NCI-H2171 (cell line): Measurements from ENCODE around the gene INPP5B.
"Not testable (repeated sequence)": the region's sequence is repeated elsewhere in the genome, so short reads cannot be mapped to it uniquely, and the experiment has no call there.

Experiments
- DNase-seq: peaks from one replicate; lab custom pipeline; 2025; lab: John Stamatoyannopoulos, UW

Gene INPP5B

GRCh38 chr1:37947364-37947763, 511 bp upstream of the INPP5B start:
- DNase-seq: no peak

GRCh38 chr1:37945743-37946702, 830 bp downstream of the INPP5B start:
- DNase-seq: no peak

GRCh38 chr1:37945251-37945650, 1.6 kb downstream of the INPP5B start:
- no peak for DNase-seq

GRCh38 chr1:37944816-37945215, 2.0 kb downstream of the INPP5B start:
- no peak for DNase-seq

GRCh38 chr1:37944086-37944763, 2.6 kb downstream of the INPP5B start:
- no peak for DNase-seq

- no peak for DNase-seq
These were observed 6.4 kb downstream of the INPP5B start for GRCh38 chr1:37940299-37940947.

GRCh38 chr1:37936760-37937159, 10.1 kb downstream of the INPP5B start:
- DNase-seq: not testable (repeated sequence)

GRCh38 chr1:37932759-37933158, 14.1 kb downstream of the INPP5B start:
- no peak for DNase-seq

GRCh38 chr1:37931361-37932158, 15.3 kb downstream of the INPP5B start:
- peak; percentile 98 for DNase-seq

GRCh38 chr1:37931102-37931360, 15.8 kb downstream of the INPP5B start:
- no peak for DNase-seq

GRCh38 chr1:37930246-37931101, 16.4 kb downstream of the INPP5B start:
- no peak for DNase-seq

GRCh38 chr1:37926038-37926924, 20.6 kb downstream of the INPP5B start:
- no peak for DNase-seq

GRCh38 chr1:37925316-37925715, 21.5 kb downstream of the INPP5B start:
- DNase-seq: no peak

- no peak for DNase-seq
These were observed 23.3 kb downstream of the INPP5B start for GRCh38 chr1:37923551-37923889.

GRCh38 chr1:37922767-37923550, 23.9 kb downstream of the INPP5B start:
- no peak for DNase-seq

GRCh38 chr1:37919277-37919676, 27.6 kb downstream of the INPP5B start:
- DNase-seq: no peak

GRCh38 chr1:37915476-37916093, 31.3 kb downstream of the INPP5B start:
- DNase-seq: no peak

GRCh38 chr1:37914719-37915475, 32.0 kb downstream of the INPP5B start:
- no peak for DNase-seq
